CD4-positive, alpha-beta T cell treated with Interleukin-6 at 100 ng/mL for 8 hours (primary cell): ENCODE data around the gene MFAP4.

Experiments used
- DNase-seq: peaks from one replicate; pipeline ENCODE4 v3.0.0-alpha.2; 2020; ENCODE audit warnings: mixed read lengths, low spot score

MFAP4 gene

GRCh38 chr17:19410091-19410490 is 23.1 kb upstream of the MFAP4 start:
- DNase-seq, result no peak

GRCh38 chr17:19409509-19409908 is 22.5 kb upstream of the MFAP4 start:
- DNase-seq, result no peak

GRCh38 chr17:19409066-19409465 is 22.1 kb upstream of the MFAP4 start:
- no peak for DNase-seq

- no peak for DNase-seq
Observed at GRCh38 chr17:19408346-19408710, 21.3 kb upstream of the MFAP4 start.

GRCh38 chr17:19407601-19408345 is 20.8 kb upstream of the MFAP4 start:
- DNase-seq, result no peak

GRCh38 chr17:19405114-19405513 is 18.1 kb upstream of the MFAP4 start:
- DNase-seq, result no peak

- no peak for DNase-seq
Observed at GRCh38 chr17:19404264-19404663, 17.3 kb upstream of the MFAP4 start.

GRCh38 chr17:19403021-19403420 is 16.0 kb upstream of the MFAP4 start:
- no peak for DNase-seq

GRCh38 chr17:19402171-19402570 is 15.2 kb upstream of the MFAP4 start:
- DNase-seq, result no peak

GRCh38 chr17:19401321-19402010 is 14.5 kb upstream of the MFAP4 start:
- DNase-seq, result no peak

GRCh38 chr17:19399750-19400450 is 12.9 kb upstream of the MFAP4 start:
- DNase-seq, result no peak

GRCh38 chr17:19398301-19399181 is 11.6 kb upstream of the MFAP4 start:
- DNase-seq, result no peak

- no peak for DNase-seq
Observed at GRCh38 chr17:19397556-19398041, 10.6 kb upstream of the MFAP4 start.

GRCh38 chr17:19392303-19392702 is 5.3 kb upstream of the MFAP4 start:
- no peak for DNase-seq

- no peak for DNase-seq
Observed at GRCh38 chr17:19391432-19391831, 4.4 kb upstream of the MFAP4 start.

GRCh38 chr17:19390951-19391350 is 4.0 kb upstream of the MFAP4 start:
- no peak for DNase-seq

GRCh38 chr17:19388791-19389785 is 2.1 kb upstream of the MFAP4 start:
- no peak for DNase-seq

GRCh38 chr17:19387921-19388521 is 1.0 kb upstream of the MFAP4 start:
- no peak for DNase-seq

- DNase-seq, result no peak
Observed at GRCh38 chr17:19386051-19386929, 700 bp downstream of the MFAP4 start.
